HL-60 (cell line): ENCODE data around the gene CFAP61.
"Not testable (repeated sequence)": the region's sequence is repeated elsewhere in the genome, so short reads cannot be mapped to it uniquely, and the experiment has no call there.

ENCODE experiments used
- DNase-seq, 2 experiments: peaks; one replicate each; pipeline ENCODE4 v3.0.0-alpha.2; 2010 to 2020; ENCODE audit warnings: low read depth in 1 of 2, low spot score in 1 of 2
- H3K27ac ChIP-seq: fragments of 250-450 bp; sonication (Bioruptor Pico); replicated peaks from 2 replicates; pipeline ENCODE4 v1.5.1; 2020; ENCODE audit warnings: mild to moderate bottlenecking, moderate library complexity
- H3K27me3 ChIP-seq: fragments of 250-450 bp; sonication (Bioruptor Pico); 2 replicates; pipeline ENCODE4 v1.5.1; 2021; ENCODE audit warnings: mild to moderate bottlenecking, moderate library complexity; ENCODE audit not compliant: insufficient read depth, poor library complexity, severe bottlenecking
- H3K4me3 ChIP-seq: replicated peaks from 2 replicates; pipeline ENCODE4 v1.5.1; 2011; ENCODE audit warnings: mild to moderate bottlenecking, control low read depth, low read length; ENCODE audit not compliant: insufficient read depth
- CTCF ChIP-seq: IDR thresholded peaks from one replicate; pipeline ENCODE4 v1.5.1; 2011; ENCODE audit warnings: low read length, control low read depth, inconsistent platforms; ENCODE audit not compliant: insufficient read depth
- GABPA ChIP-seq: IDR thresholded peaks from 2 replicates; pipeline ENCODE4 v1.6.1; 2012; ENCODE audit warnings: low read depth
- POLR2AphosphoS5 ChIP-seq: IDR thresholded peaks from 2 replicates; pipeline ENCODE4 v1.6.1; 2012; ENCODE audit warnings: low read depth
- REST ChIP-seq: IDR thresholded peaks from 2 replicates; pipeline ENCODE4 v1.6.1; 2012; ENCODE audit warnings: low read depth; ENCODE audit not compliant: insufficient replicate concordance
- SPI1 ChIP-seq: IDR thresholded peaks from 2 replicates; pipeline ENCODE4 v1.6.1; 2012; ENCODE audit warnings: low read depth, mild to moderate bottlenecking, borderline replicate concordance

CFAP61 gene

GRCh38 chr20:20102163-20102562 lies 49.8 kb downstream of the CFAP61 start:
- H3K27me3 ChIP-seq = peaks cover 14% of the 10 kb centered on the region
- DNase-seq = no peak
- no peak overlapping the region for H3K4me3 ChIP-seq
- no peak overlapping the region for H3K27ac ChIP-seq
- TF ChIP-seq GABPA (no peak), CTCF (no peak), SPI1 (no peak), POLR2AphosphoS5 (no peak), REST (no peak)

- H3K27ac ChIP-seq = no peak overlapping the region
- no peak for TF ChIP-seq GABPA
- no peak for TF ChIP-seq SPI1
- no peak for TF ChIP-seq POLR2AphosphoS5
- no peak for TF ChIP-seq REST
- no peak for TF ChIP-seq CTCF
- peaks cover 14% of the 10 kb centered on the region for H3K27me3 ChIP-seq
- H3K4me3 ChIP-seq = no peak overlapping the region
- DNase-seq = no peak
Observed at GRCh38 chr20:20102716-20103258, 50.5 kb downstream of the CFAP61 start.

GRCh38 chr20:20103486-20103885 lies 51.2 kb downstream of the CFAP61 start:
- H3K27me3 ChIP-seq = peaks cover 14% of the 10 kb centered on the region
- DNase-seq = no peak
- no peak for TF ChIP-seq POLR2AphosphoS5
- TF ChIP-seq REST = no peak
- no peak for TF ChIP-seq CTCF
- no peak for TF ChIP-seq SPI1
- no peak for TF ChIP-seq GABPA
- H3K4me3 ChIP-seq = no peak overlapping the region
- no peak overlapping the region for H3K27ac ChIP-seq

- not testable (repeated sequence) for H3K27me3 ChIP-seq, H3K4me3 ChIP-seq, H3K27ac ChIP-seq, DNase-seq
Observed at GRCh38 chr20:20123187-20123586, 70.9 kb downstream of the CFAP61 start.
